H1 (cell line): ENCODE results near the gene KIF21A. TPM values are rescaled to one million over a fixed set of nuclear protein-coding genes. Genes with fewer than 3 reads are reported as not detected.

Source experiments
- CHD7 ChIP-seq: fragments of 300-600 bp; sonication (generic); IDR thresholded peaks from 2 replicates; pipeline ENCODE4 v1.7.1; 2012; ENCODE audit warnings: low read length, moderate library complexity, mild to moderate bottlenecking, inconsistent platforms; ENCODE audit not compliant: insufficient replicate concordance
- polyA plus RNA-seq, 7 experiments: library from polyadenylated mRNA; depleted of rRNA in 3 of 7; stranded (reverse) in 5 of 7; unstranded in 2 of 7; fragments of >200 nt in 5 of 7; fragments of 200-250 nt in 2 of 7; gene quantifications; 1 replicate in 5 of 7; 2 replicates in 1 of 7; 4 replicates in 1 of 7; pipeline versions ENCODE4 v1.2.1 to v1.2.3, GENCODE V29; 2011 to 2013; ENCODE audit warnings: missing spikeins in 2 of 7, mixed read lengths in 2 of 7
- total RNA-seq: library from RNA; stranded (reverse); fragmentation: NEBNext Ultra II Directional; extraction: Animal tissue kit (Norgen Biotek cat#: 25700); gene quantifications from 2 replicates; pipeline ENCODE4 v1.2.1, GENCODE V29; 2021

Gene KIF21A
- total and polyA plus RNA-seq, 2 of the 8 experiments (the other 6 are each of a cell fraction or from before 2014, with no cell fraction given) = 10.0 to 26.0 TPM

GRCh38 chr12:39448038-39448437 is 5.1 kb upstream of the KIF21A start (continued):
- TF ChIP-seq CHD7 = no peak
